Endothelial cell of umbilical vein (primary cell): Measurements from ENCODE around the gene CDKN2D. TPM values are rescaled to one million over a fixed set of nuclear protein-coding genes. Genes with fewer than 3 reads are reported as not detected.

Experiments
- BruUV-seq: library from RNA; stranded (reverse); fragments of 400-500 nt; replicated peaks from 2 replicates; lab custom pipeline; 2021; lab: Mats Ljungman, UMichigan
- CTCF ChIA-PET: fragments of 300-600, 350-600 bp; sonication (Branson Sonifier 250); formaldehyde crosslinking; loops from one replicate; lab custom pipeline; 2021; ENCODE audit warnings: antibody characterized with exemption, inconsistent platforms; lab: Charles Lee
- POLR2A ChIA-PET: fragments of 300-600, 350-600 bp; sonication (Branson Sonifier 250); formaldehyde crosslinking; loops from one replicate; lab custom pipeline; 2021; ENCODE audit warnings: antibody characterized with exemption, inconsistent platforms; lab: Charles Lee
- DNase-seq: peaks from one replicate; pipeline ENCODE4 v3.0.0-alpha.2; 2011; ENCODE audit warnings: low read depth, low spot score
- FAIRE-seq: peaks from 2 replicates; lab custom pipeline; 2011; peaks lifted over from hg19 to GRCh38; lab: Jason Lieb, UNC
- H2AFZ ChIP-seq: 2 replicates; pipeline ENCODE4 v1.6.0; 2012; ENCODE audit warnings: low read depth, low read length, control low read depth, inconsistent platforms
- H3K27ac ChIP-seq: 2 replicates; pipeline ENCODE4 v1.5.1; 2011; ENCODE audit warnings: low read depth, mild to moderate bottlenecking, control low read depth, low read length, moderate library complexity; ENCODE audit not compliant: insufficient read depth
- H3K27me3 ChIP-seq, 2 experiments: 2 replicates each; pipeline versions ENCODE4 v1.6.0 to v1.6.1; 2011; ENCODE audit warnings: low read length in 2 of 2, mixed read lengths in 1 of 2; ENCODE audit not compliant: control insufficient read depth in 2 of 2, insufficient read depth in 2 of 2
- H3K36me3 ChIP-seq, 2 experiments: 2 replicates in 1 of 2; 3 replicates in 1 of 2; pipeline ENCODE4 v1.5.1; 2011; ENCODE audit warnings: low read length in 2 of 2, mild to moderate bottlenecking in 1 of 2, moderate library complexity in 1 of 2; ENCODE audit not compliant: control insufficient read depth in 2 of 2, insufficient read depth in 2 of 2; ENCODE audit errors: extremely low read depth in 1 of 2
- H3K4me1 ChIP-seq: 3 replicates; pipeline ENCODE4 v1.5.1; 2011; ENCODE audit warnings: mild to moderate bottlenecking, low read length; ENCODE audit not compliant: control insufficient read depth, insufficient read depth; ENCODE audit errors: extremely low read depth
- H3K4me2 ChIP-seq: 2 replicates; pipeline ENCODE4 v1.6.1; 2011; ENCODE audit warnings: low read length, control low read depth, mixed read lengths; ENCODE audit not compliant: insufficient read depth
- H3K4me3 ChIP-seq, 3 experiments: fragments of 200-600 bp in 1 of 3; sonication (generic), shearing (Covaris generic) in 1 of 3; replicated peaks in 1 of 3; 2 replicates each; pipeline ENCODE4 v1.5.1; 2011 to 2016; ENCODE audit warnings: control low read depth in 3 of 3, low read length in 3 of 3, mild to moderate bottlenecking in 2 of 3, inconsistent platforms in 1 of 3, low read depth in 1 of 3, moderate library complexity in 1 of 3; ENCODE audit not compliant: insufficient read depth in 1 of 3
- H3K79me2 ChIP-seq: 2 replicates; pipeline ENCODE4 v1.6.0; 2012; ENCODE audit warnings: low read length, inconsistent platforms; ENCODE audit not compliant: control insufficient read depth, insufficient read depth
- H3K9ac ChIP-seq: replicated peaks from 2 replicates; pipeline ENCODE3; 2011; ENCODE audit warnings: low read length, control low read depth; ENCODE audit not compliant: insufficient read depth; ENCODE audit errors: extremely low read depth
- H3K9me1 ChIP-seq: replicated peaks from 3 replicates; pipeline ENCODE4 v1.6.0; 2011; ENCODE audit warnings: mild to moderate bottlenecking, low read length; ENCODE audit not compliant: control insufficient read depth, insufficient read depth; ENCODE audit errors: extremely low read depth
- H3K9me3 ChIP-seq: replicated peaks from 2 replicates; pipeline ENCODE4 v1.5.1; 2012; ENCODE audit warnings: low read length, inconsistent platforms; ENCODE audit not compliant: control insufficient read depth, insufficient read depth
- H4K20me1 ChIP-seq: replicated peaks from 2 replicates; pipeline ENCODE3; 2011; ENCODE audit warnings: mild to moderate bottlenecking, low read length; ENCODE audit not compliant: control insufficient read depth, insufficient read depth; ENCODE audit errors: extremely low read depth
- POLR2A ChIP-seq: IDR thresholded peaks from 2 replicates; pipeline ENCODE4 v1.6.1; 2012; ENCODE audit warnings: low read depth, mild to moderate bottlenecking, control low read depth, low read length
- dilution Hi-C: fragments of 300-500 bp; cut with MboI; formaldehyde crosslinking; loops from one replicate; pipeline ENCODE4 v1.15.0; 2019; ENCODE audit warnings: low sequenced_read_pairs; ENCODE audit not compliant: extremely low pct_ligation_motif_present
- intact Hi-C: fragments of 100-400 bp; cut with micrococcal nuclease; formaldehyde crosslinking; loops from one replicate; pipeline ENCODE4 v1.10.0; 2022
- microRNA counts: library from miRNA; unstranded; fragments of <30 nt; microRNA quantifications from one replicate; lab custom pipeline; 2016
- microRNA-seq: library from miRNA; unstranded; fragments of <30 nt; microRNA quantifications from one replicate; pipeline ENCODE4 v1.2.0, GENCODE V29; 2021; ENCODE audit warnings: borderline number of aligned reads, borderline replicate concordance
- polyA plus RNA-seq, 4 experiments: library from polyadenylated mRNA; depleted of rRNA in 3 of 4; stranded (reverse) in 3 of 4; unstranded in 1 of 4; fragments of >200 nt; gene quantifications; 2 replicates each; pipeline versions ENCODE4 v1.2.1 to v1.2.3, GENCODE V29; 2011 to 2012; ENCODE audit warnings: missing spikeins in 1 of 4
- small RNA-seq: library from RNA; depleted of rRNA; stranded (forward); fragments of <200 nt; gene quantifications from one replicate; pipeline ENCODE3, GENCODE V24; 2012; ENCODE audit warnings: low replicate concordance, low read depth; ENCODE audit not compliant: insufficient read depth, insufficient read length
- total RNA-seq: library from RNA; stranded (reverse); gene quantifications from 2 replicates; pipeline ENCODE4 v1.2.3, GENCODE V29; 2021
- TF ChIP-seq, protein P1 (sequence below), 2 donors: IDR thresholded peaks; 1 replicate in 1 of 2; 2 replicates in 1 of 2; pipeline ENCODE4 v1.5.1; 2011; ENCODE audit warnings: low read length in 2 of 2, mild to moderate bottlenecking in 2 of 2, moderate library complexity in 2 of 2, control low read depth in 1 of 2, inconsistent platforms in 1 of 2, low read depth in 1 of 2; ENCODE audit not compliant: insufficient read depth in 1 of 2; ENCODE audit errors: extremely low read depth in 1 of 2

CDKN2D gene
- total and polyA plus RNA-seq, 2 donors (not counting 3 experiments of a cell fraction or from before 2014, with no cell fraction given): 5.9 to 9.8 TPM

DNA sequence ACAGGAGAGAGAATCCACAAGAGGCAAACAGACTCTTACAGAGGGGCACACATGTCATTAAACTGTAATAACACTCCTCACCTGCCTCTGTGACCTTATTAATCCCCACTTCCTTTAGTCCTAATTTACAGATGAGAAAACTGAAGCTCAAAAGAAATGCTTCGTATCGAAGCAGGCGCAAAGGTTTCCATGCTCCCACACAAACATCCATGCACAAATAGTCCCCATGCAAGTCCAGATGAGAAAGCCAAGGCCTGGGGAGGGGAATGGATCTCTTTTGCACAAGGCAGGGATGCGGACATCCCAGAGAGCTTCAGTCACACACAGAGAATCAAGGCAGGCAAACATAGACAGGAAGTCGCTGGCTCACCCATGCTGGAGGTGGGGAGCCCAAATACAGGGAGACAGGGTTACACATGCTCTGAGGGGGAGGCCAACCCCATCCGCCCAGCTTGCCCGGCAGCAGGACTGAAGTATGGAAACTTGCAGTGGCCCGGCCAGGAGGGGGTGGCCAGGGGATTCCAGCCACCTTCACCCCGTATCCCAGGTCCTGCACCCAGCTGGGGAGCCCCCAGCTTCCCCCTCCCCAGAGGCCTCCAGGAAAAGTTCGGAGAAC, 52.0 kb downstream of the CDKN2D start:
- no peak overlapping the region for H3K4me2 ChIP-seq
- no peaks in the 10 kb centered on the region for H4K20me1 ChIP-seq
- H3K27me3 ChIP-seq: peaks cover 51 to 69% of the 10 kb centered on the region in 2 experiments
- dilution Hi-C loops (no loop called here), intact Hi-C loops (no loop called here)
- no peak for TF ChIP-seq POLR2A
- TF ChIP-seq, protein P1, sequence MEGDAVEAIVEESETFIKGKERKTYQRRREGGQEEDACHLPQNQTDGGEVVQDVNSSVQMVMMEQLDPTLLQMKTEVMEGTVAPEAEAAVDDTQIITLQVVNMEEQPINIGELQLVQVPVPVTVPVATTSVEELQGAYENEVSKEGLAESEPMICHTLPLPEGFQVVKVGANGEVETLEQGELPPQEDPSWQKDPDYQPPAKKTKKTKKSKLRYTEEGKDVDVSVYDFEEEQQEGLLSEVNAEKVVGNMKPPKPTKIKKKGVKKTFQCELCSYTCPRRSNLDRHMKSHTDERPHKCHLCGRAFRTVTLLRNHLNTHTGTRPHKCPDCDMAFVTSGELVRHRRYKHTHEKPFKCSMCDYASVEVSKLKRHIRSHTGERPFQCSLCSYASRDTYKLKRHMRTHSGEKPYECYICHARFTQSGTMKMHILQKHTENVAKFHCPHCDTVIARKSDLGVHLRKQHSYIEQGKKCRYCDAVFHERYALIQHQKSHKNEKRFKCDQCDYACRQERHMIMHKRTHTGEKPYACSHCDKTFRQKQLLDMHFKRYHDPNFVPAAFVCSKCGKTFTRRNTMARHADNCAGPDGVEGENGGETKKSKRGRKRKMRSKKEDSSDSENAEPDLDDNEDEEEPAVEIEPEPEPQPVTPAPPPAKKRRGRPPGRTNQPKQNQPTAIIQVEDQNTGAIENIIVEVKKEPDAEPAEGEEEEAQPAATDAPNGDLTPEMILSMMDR (IDR thresholded peaks at IDR 0.05; ENCODE audit: extremely low read depth in 1 of 2, insufficient read depth in 1 of 2, low read depth in 1 of 2, low read length in 2 of 2): no peak
- H3K9me1 ChIP-seq: no peaks in the 10 kb centered on the region
- H3K36me3 ChIP-seq: no peaks in the 10 kb centered on the region
- no peak overlapping the region for H2AFZ ChIP-seq
- DNase-seq (no peak), FAIRE-seq (no peak)
- ChIA-PET POLR2A (no interaction called here), CTCF (interaction anchor here (0.9 to 2.2 kb wide), 6 partner anchors 8 to 354 kb away, joined by 3 to 12 read pairs (median 4); no protein-coding TSS in a partner anchor)
- no peaks in the 10 kb centered on the region for H3K79me2 ChIP-seq
- H3K4me1 ChIP-seq: peaks cover 2% of the 10 kb centered on the region
- H3K9me3 ChIP-seq: no peaks in the 10 kb centered on the region
- no peak overlapping the region for H3K4me3 ChIP-seq
- no peak overlapping the region for H3K9ac ChIP-seq
- no TSS peak for BruUV-seq
- no peak overlapping the region for H3K27ac ChIP-seq

MicroRNA genes within 50 kb of the gene (microRNA counts, 767-probe panel; counts per million panel counts)
- 723 counts per million, percentile 96 among the panel's probes with 10 or more counts for microRNA hsa-miR-1238 (lab: Ali Mortazavi, UCI)

Small RNA genes lying within 50 kb of the gene (microRNA-seq; reads per million reads assigned to microRNA genes)
- not detected for gene MIR1238

Small RNA genes lying within 50 kb of the gene (small RNA-seq; reads per million reads assigned to genes)
- gene MIR1238: not detected
- not detected for gene RNU7-140P

Other genes starting within 250 kb of the CDKN2D start
- 47.6 and 55.1 TPM in 2 replicates for gene RAVER1, start 235.4 kb downstream of the CDKN2D start, total RNA-seq
- 5.1 and 5.2 TPM in 2 replicates for gene RAVER1, start 235.4 kb downstream of the CDKN2D start, polyA plus RNA-seq
- 11.4 and 11.6 TPM in 2 replicates for gene ICAM3, start 229.4 kb downstream of the CDKN2D start, total RNA-seq
- 6.7 and 8.7 TPM in 2 replicates for gene ICAM3, start 229.4 kb downstream of the CDKN2D start, polyA plus RNA-seq
- 138 and 142 TPM in 2 replicates for gene TYK2, start 188.4 kb downstream of the CDKN2D start, total RNA-seq
- gene TYK2, start 188.4 kb downstream of the CDKN2D start, polyA plus RNA-seq: 92.9 and 93.7 TPM in 2 replicates
- gene CDC37, start 165.4 kb downstream of the CDKN2D start, total RNA-seq: 275 and 300 TPM in 2 replicates
- 366 and 372 TPM in 2 replicates for gene CDC37, start 165.4 kb downstream of the CDKN2D start, polyA plus RNA-seq
- 9.9 and 10.0 TPM in 2 replicates for gene PDE4A, start 148.4 kb downstream of the CDKN2D start, total RNA-seq
- gene PDE4A, start 148.4 kb downstream of the CDKN2D start, polyA plus RNA-seq: 3.7 and 3.8 TPM in 2 replicates
- gene KEAP1, start 65.6 kb downstream of the CDKN2D start, total RNA-seq: 78.2 and 81.4 TPM in 2 replicates
- 91.1 and 107 TPM in 2 replicates for gene KEAP1, start 65.6 kb downstream of the CDKN2D start, polyA plus RNA-seq
- gene S1PR5, start 51.5 kb downstream of the CDKN2D start, total RNA-seq: not detected in 2 replicates
- gene S1PR5, start 51.5 kb downstream of the CDKN2D start, polyA plus RNA-seq: not detected in 2 replicates
- 19.8 and 21.8 TPM in 2 replicates for gene ATG4D, start 25.1 kb downstream of the CDKN2D start, total RNA-seq
- gene ATG4D, start 25.1 kb downstream of the CDKN2D start, polyA plus RNA-seq: 24.9 and 29.6 TPM in 2 replicates
- gene KRI1, start 3.0 kb downstream of the CDKN2D start, total RNA-seq: 23.1 and 25.7 TPM in 2 replicates
- gene KRI1, start 3.0 kb downstream of the CDKN2D start, polyA plus RNA-seq: 5.9 and 6.7 TPM in 2 replicates
- gene AP1M2, start 18.3 kb upstream of the CDKN2D start, total RNA-seq: not detected in 2 replicates
- 0.19 TPM in 1 of 2 replicates, not detected in the other for gene AP1M2, start 18.3 kb upstream of the CDKN2D start, polyA plus RNA-seq
- 130 and 136 TPM in 2 replicates for gene SLC44A2, start 56.6 kb upstream of the CDKN2D start, total RNA-seq
- gene SLC44A2, start 56.6 kb upstream of the CDKN2D start, polyA plus RNA-seq: 94.2 and 97.7 TPM in 2 replicates
- 425 and 459 TPM in 2 replicates for gene ILF3, start 85.4 kb upstream of the CDKN2D start, total RNA-seq
- gene ILF3, start 85.4 kb upstream of the CDKN2D start, polyA plus RNA-seq: 186 and 187 TPM in 2 replicates
- 38.2 and 41.7 TPM in 2 replicates for gene QTRT1, start 132.5 kb upstream of the CDKN2D start, total RNA-seq
- 61.0 and 64.9 TPM in 2 replicates for gene QTRT1, start 132.5 kb upstream of the CDKN2D start, polyA plus RNA-seq
- 164 and 175 TPM in 2 replicates for gene DNM2, start 149.1 kb upstream of the CDKN2D start, total RNA-seq
- gene DNM2, start 149.1 kb upstream of the CDKN2D start, polyA plus RNA-seq: 81.8 and 89.9 TPM in 2 replicates